Measurements from ENCODE around the gene PLPP3.

PLPP3 gene

GRCh38 chr1:56566061-56566744 is 13.2 kb downstream of the PLPP3 start:
- no peaks in the 10 kb centered on the region for H3K36me3 Mint-ChIP-seq (ENCODE audit: low read depth)
- peaks cover 5% of the 10 kb centered on the region for H3K27me3 Mint-ChIP-seq
- no peak overlapping the region for H3K27ac Mint-ChIP-seq
- no peaks in the 10 kb centered on the region for H3K9me3 Mint-ChIP-seq
- no peaks in the 10 kb centered on the region for H3K4me1 Mint-ChIP-seq (ENCODE audit: low read depth)
- no peak overlapping the region for H3K4me3 Mint-ChIP-seq

GRCh38 chr1:56564615-56565014 is 14.7 kb downstream of the PLPP3 start:
- H3K9me3 Mint-ChIP-seq, result no peaks in the 10 kb centered on the region

GRCh38 chr1:56563568-56563967 is 15.8 kb downstream of the PLPP3 start:
- H3K27me3 Mint-ChIP-seq, result no peaks in the 10 kb centered on the region
- H3K36me3 Mint-ChIP-seq (ENCODE audit: low read depth), result no peaks in the 10 kb centered on the region
- no peaks in the 10 kb centered on the region for H3K9me3 Mint-ChIP-seq
- H3K4me1 Mint-ChIP-seq (ENCODE audit: low read depth), result no peaks in the 10 kb centered on the region
- no peak overlapping the region for H3K4me3 Mint-ChIP-seq
- H3K27ac Mint-ChIP-seq, result no peak overlapping the region

More at GRCh38 chr1:56564615-56565014, 14.7 kb downstream of the PLPP3 start:
- Mint-ChIP-seq H3K4me3 (no peak overlapping the region), H3K27me3 (no peaks in the 10 kb centered on the region), H3K27ac (no peak overlapping the region), H3K36me3 (ENCODE audit: low read depth) (no peaks in the 10 kb centered on the region), H3K4me1 (ENCODE audit: low read depth) (no peaks in the 10 kb centered on the region)

- Mint-ChIP-seq H3K9me3 (no peaks in the 10 kb centered on the region), H3K36me3 (ENCODE audit: low read depth) (no peaks in the 10 kb centered on the region), H3K4me3 (no peak overlapping the region), H3K27ac (no peak overlapping the region), H3K4me1 (ENCODE audit: low read depth) (no peaks in the 10 kb centered on the region), H3K27me3 (no peaks in the 10 kb centered on the region)
These were observed 16.4 kb downstream of the PLPP3 start for GRCh38 chr1:56562891-56563452.

- H3K36me3 Mint-ChIP-seq (ENCODE audit: low read depth), result no peaks in the 10 kb centered on the region
- no peak overlapping the region for H3K27ac Mint-ChIP-seq
- no peak overlapping the region for H3K4me3 Mint-ChIP-seq
- H3K4me1 Mint-ChIP-seq (ENCODE audit: low read depth), result no peaks in the 10 kb centered on the region
- no peaks in the 10 kb centered on the region for H3K27me3 Mint-ChIP-seq
- H3K9me3 Mint-ChIP-seq, result no peaks in the 10 kb centered on the region
These were observed 17.9 kb downstream of the PLPP3 start for GRCh38 chr1:56561227-56562019.

DNA sequence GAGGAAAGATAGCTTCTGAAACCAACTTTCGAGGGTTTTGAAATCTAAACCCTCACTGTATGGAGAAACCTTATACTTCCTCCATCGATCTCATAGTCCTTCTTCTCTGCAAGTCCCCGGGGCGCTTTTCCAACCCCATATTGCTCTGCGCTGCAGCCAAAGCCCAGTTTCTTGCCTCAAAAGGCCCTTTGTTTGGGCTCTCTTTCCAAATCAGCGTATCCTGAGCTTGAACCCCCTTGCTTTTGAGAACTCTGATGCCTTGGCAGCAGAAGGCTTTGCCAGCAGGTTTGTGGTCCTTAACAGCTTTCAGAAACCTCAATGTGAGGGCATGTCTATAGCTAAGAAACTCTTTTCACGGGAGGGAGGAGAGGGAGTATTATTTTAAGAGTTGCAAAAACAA is 21.6 kb downstream of the PLPP3 start:
- H3K27ac Mint-ChIP-seq, result no peak overlapping the region
- H3K36me3 Mint-ChIP-seq (ENCODE audit: low read depth), result no peaks in the 10 kb centered on the region
- no peaks in the 10 kb centered on the region for H3K4me1 Mint-ChIP-seq (ENCODE audit: low read depth)
- no peaks in the 10 kb centered on the region for H3K9me3 Mint-ChIP-seq
- no peaks in the 10 kb centered on the region for H3K27me3 Mint-ChIP-seq
- H3K4me3 Mint-ChIP-seq, result no peak overlapping the region

DNA sequence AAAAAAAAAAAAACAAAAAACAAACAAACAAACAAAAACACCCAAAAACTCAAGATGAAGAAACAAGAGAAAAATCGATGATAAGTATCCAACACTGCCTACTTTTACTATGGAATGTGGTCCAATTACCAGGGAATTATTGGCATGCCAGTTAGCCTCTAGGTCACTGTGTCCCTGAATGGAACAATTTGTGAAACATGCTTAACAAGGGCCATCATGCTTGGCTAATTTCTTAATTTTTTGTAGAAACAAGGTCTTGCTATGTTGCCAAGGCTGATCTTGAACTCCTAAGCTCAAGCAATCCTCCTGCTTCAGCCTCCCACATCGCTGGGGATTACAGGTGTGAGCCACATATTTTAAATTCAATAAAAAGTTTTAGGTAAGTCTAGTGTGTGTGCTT is 23.9 kb downstream of the PLPP3 start:
- Mint-ChIP-seq H3K4me1 (ENCODE audit: low read depth) (no peaks in the 10 kb centered on the region), H3K4me3 (no peak overlapping the region), H3K9me3 (no peaks in the 10 kb centered on the region), H3K27ac (no peak overlapping the region), H3K27me3 (no peaks in the 10 kb centered on the region), H3K36me3 (ENCODE audit: low read depth) (no peaks in the 10 kb centered on the region)

DNA sequence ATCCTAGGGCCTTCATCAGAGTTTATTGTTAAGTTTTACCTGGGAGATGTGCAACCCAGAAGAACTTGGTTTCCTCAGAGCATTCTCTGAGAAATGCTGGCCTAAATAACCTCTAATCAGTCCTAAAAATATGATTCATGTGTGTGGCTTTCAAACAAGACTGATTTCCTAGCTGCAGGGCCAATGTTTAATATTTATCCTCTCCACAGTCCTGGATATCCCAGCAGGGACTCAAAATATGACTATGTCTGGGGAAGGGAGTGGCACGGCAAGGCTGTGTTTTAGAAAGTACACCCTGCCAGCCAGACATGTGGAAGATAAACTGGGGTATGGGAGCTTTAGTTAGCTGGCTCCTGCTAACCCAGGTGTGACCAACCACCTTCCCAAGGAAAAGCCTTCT is 26.3 kb downstream of the PLPP3 start:
- Mint-ChIP-seq H3K4me1 (ENCODE audit: low read depth) (no peaks in the 10 kb centered on the region), H3K9me3 (no peaks in the 10 kb centered on the region), H3K36me3 (ENCODE audit: low read depth) (no peaks in the 10 kb centered on the region), H3K4me3 (no peak overlapping the region), H3K27me3 (no peaks in the 10 kb centered on the region), H3K27ac (no peak overlapping the region)

GRCh38 chr1:56552349-56552748 is 27.0 kb downstream of the PLPP3 start:
- Mint-ChIP-seq H3K36me3 (ENCODE audit: low read depth) (no peaks in the 10 kb centered on the region), H3K4me3 (no peak overlapping the region), H3K27me3 (no peaks in the 10 kb centered on the region), H3K4me1 (ENCODE audit: low read depth) (no peaks in the 10 kb centered on the region), H3K9me3 (no peaks in the 10 kb centered on the region), H3K27ac (no peak overlapping the region)

GRCh38 chr1:56551691-56552090 is 27.7 kb downstream of the PLPP3 start:
- no peak overlapping the region for H3K4me3 Mint-ChIP-seq
- no peaks in the 10 kb centered on the region for H3K27me3 Mint-ChIP-seq
- no peaks in the 10 kb centered on the region for H3K36me3 Mint-ChIP-seq (ENCODE audit: low read depth)
- no peak overlapping the region for H3K27ac Mint-ChIP-seq
- no peaks in the 10 kb centered on the region for H3K4me1 Mint-ChIP-seq (ENCODE audit: low read depth)
- H3K9me3 Mint-ChIP-seq, result no peaks in the 10 kb centered on the region

DNA sequence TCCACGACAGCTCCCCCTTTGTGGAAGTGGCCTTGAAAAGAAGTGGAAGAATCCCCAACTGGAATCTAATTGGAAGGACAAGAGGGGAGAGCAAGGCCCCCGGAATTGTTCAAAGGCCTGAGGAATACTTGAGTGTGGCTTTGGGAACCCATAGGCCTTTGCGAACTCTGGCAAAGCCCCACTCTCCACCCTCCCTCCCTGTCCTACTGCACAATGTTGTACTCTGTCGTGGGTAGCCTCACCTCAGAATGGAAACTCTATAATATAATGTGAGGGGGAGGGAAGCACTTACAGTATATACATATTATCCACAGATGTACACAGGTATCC is 28.5 kb downstream of the PLPP3 start:
- Mint-ChIP-seq H3K9me3 (no peaks in the 10 kb centered on the region), H3K4me3 (no peak overlapping the region), H3K36me3 (ENCODE audit: low read depth) (no peaks in the 10 kb centered on the region), H3K27me3 (no peaks in the 10 kb centered on the region), H3K4me1 (ENCODE audit: low read depth) (no peaks in the 10 kb centered on the region), H3K27ac (no peak overlapping the region)

DNA sequence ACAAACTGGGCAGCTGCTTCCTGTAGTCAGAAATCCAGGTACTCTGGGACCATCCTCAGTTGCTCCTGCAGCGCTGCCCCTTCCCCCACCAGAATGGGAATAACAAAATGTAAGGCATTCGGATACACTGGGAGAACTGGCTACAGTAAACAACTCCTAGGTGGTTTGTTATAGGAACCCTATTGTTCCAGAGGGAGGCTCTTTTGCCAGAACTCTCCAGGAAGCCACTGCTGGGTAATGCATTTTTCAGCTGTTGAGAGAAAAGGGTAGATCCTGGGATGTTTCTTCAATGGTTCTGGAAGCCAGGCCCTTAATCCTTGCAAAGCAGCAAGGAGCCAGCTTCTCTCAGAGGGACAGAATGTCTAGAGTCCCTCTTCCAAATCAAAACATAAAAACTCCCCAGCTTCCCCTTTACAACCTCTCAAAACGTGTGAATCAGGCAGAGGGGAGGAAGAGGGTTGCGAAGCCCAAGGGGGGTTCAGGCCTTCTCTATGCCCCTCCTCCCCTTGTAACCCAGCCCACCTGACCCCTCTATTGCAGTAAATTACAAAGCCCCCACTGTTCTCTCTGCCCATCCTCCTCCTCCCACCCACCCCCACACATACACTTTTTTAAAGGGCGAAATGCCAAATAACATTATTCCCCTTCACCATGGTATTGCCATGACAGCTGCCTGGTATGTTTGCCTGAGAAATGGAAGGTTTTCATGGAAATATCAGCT is 29.1 kb downstream of the PLPP3 start:
- no peaks in the 10 kb centered on the region for H3K9me3 Mint-ChIP-seq
- no peaks in the 10 kb centered on the region for H3K4me1 Mint-ChIP-seq (ENCODE audit: low read depth)
- no peak overlapping the region for H3K27ac Mint-ChIP-seq
- no peaks in the 10 kb centered on the region for H3K36me3 Mint-ChIP-seq (ENCODE audit: low read depth)
- H3K27me3 Mint-ChIP-seq, result no peaks in the 10 kb centered on the region
- no peak overlapping the region for H3K4me3 Mint-ChIP-seq

DNA sequence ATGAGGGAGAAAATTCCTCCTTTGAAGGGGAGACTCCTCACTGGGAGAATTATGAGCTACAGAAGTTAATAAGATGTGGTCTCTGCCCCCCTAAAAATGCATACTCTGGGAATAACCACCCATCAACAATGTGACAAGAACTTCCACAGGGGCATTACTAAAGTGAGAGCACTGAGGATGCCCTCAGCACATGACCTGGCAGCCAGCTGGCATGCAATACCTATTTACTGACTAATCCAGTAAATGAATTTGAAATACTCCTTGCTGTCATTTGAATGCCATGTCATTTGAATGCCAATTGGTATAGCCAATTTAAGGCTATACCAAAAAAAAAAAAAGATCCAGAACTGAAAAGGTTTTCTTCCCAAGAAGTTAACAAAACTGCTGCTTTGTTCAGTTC is 30.8 kb downstream of the PLPP3 start:
- H3K36me3 Mint-ChIP-seq (ENCODE audit: low read depth), result no peaks in the 10 kb centered on the region
- no peak overlapping the region for H3K27ac Mint-ChIP-seq
- no peaks in the 10 kb centered on the region for H3K27me3 Mint-ChIP-seq
- no peak overlapping the region for H3K4me3 Mint-ChIP-seq
- no peaks in the 10 kb centered on the region for H3K9me3 Mint-ChIP-seq
- H3K4me1 Mint-ChIP-seq (ENCODE audit: low read depth), result no peaks in the 10 kb centered on the region

- no peaks in the 10 kb centered on the region for H3K27me3 Mint-ChIP-seq
- H3K9me3 Mint-ChIP-seq, result no peaks in the 10 kb centered on the region
- no peak overlapping the region for H3K4me3 Mint-ChIP-seq
- no peaks in the 10 kb centered on the region for H3K36me3 Mint-ChIP-seq (ENCODE audit: low read depth)
- H3K4me1 Mint-ChIP-seq (ENCODE audit: low read depth), result no peaks in the 10 kb centered on the region
- H3K27ac Mint-ChIP-seq, result no peak overlapping the region
These were observed 31.4 kb downstream of the PLPP3 start for GRCh38 chr1:56547977-56548376.

GRCh38 chr1:56547473-56547872 is 31.9 kb downstream of the PLPP3 start:
- H3K36me3 Mint-ChIP-seq (ENCODE audit: low read depth), result no peaks in the 10 kb centered on the region
- no peak overlapping the region for H3K4me3 Mint-ChIP-seq
- H3K27ac Mint-ChIP-seq, result no peak overlapping the region
- H3K4me1 Mint-ChIP-seq (ENCODE audit: low read depth), result no peaks in the 10 kb centered on the region
- no peaks in the 10 kb centered on the region for H3K9me3 Mint-ChIP-seq
- H3K27me3 Mint-ChIP-seq, result no peaks in the 10 kb centered on the region
